ENCODE measurements around the gene CORO2A. TPM values are rescaled to one million over a fixed set of nuclear protein-coding genes. Genes with fewer than 3 reads are reported as not detected.
"Not testable (repeated sequence)": the region's sequence is repeated elsewhere in the genome, so short reads cannot be mapped to it uniquely, and the experiment has no call there.

CORO2A gene
- total RNA-seq, 2 donors from 2014 or later = 1.2 to 3.1 TPM

GRCh38 chr9:98083061-98083501, 109.4 kb downstream of the CORO2A start:
- no peak for ATAC-seq (ENCODE audit: insufficient number of reproducible peaks, low FRiP score, low read depth)
- H3K27ac ChIP-seq = no peak overlapping the region
- H3K9me3 ChIP-seq = no peaks in the 10 kb centered on the region
- no peaks in the 10 kb centered on the region for H3K27me3 ChIP-seq (replicated peaks; ENCODE audit: insufficient read depth)
- no peak overlapping the region for H3K4me3 ChIP-seq
- peaks cover 0 to 5% of the 10 kb centered on the region in 2 donors for H3K4me1 ChIP-seq (ENCODE audit: control insufficient read depth in 1 of 2, low read depth in 2 of 2)
- DNase-seq (ENCODE audit: low spot score) = no peak
- no peak for TF ChIP-seq CTCF (IDR thresholded peaks at IDR 0.05)
- H3K36me3 ChIP-seq = peaks cover 22% of the 10 kb centered on the region

- no peak overlapping the region for H3K4me3 ChIP-seq
- ATAC-seq (ENCODE audit: insufficient number of reproducible peaks, low FRiP score, low read depth) = no peak
- TF ChIP-seq CTCF (IDR thresholded peaks at IDR 0.05) = no peak
- DNase-seq (ENCODE audit: low spot score) = no peak
- H3K27ac ChIP-seq = peak overlapping the region in 1 of 2 donors; percentile 38
- H3K27me3 ChIP-seq (replicated peaks; ENCODE audit: insufficient read depth) = no peaks in the 10 kb centered on the region
- H3K9me3 ChIP-seq = no peaks in the 10 kb centered on the region
- H3K36me3 ChIP-seq = peaks cover 22% of the 10 kb centered on the region
- H3K4me1 ChIP-seq (ENCODE audit: control insufficient read depth in 1 of 2, low read depth in 2 of 2) = no peaks in the 10 kb centered on the region
These were observed 110.8 kb downstream of the CORO2A start for GRCh38 chr9:98081477-98082219.

GRCh38 chr9:98080780-98081179, 111.7 kb downstream of the CORO2A start:
- Histone ChIP-seq H3K4me3 (no peak overlapping the region), H3K4me1 (ENCODE audit: control insufficient read depth in 1 of 2, low read depth in 2 of 2) (no peaks in the 10 kb centered on the region), H3K36me3 (peaks cover 22% of the 10 kb centered on the region), H3K9me3 (no peaks in the 10 kb centered on the region), H3K27me3 (replicated peaks; ENCODE audit: insufficient read depth) (no peaks in the 10 kb centered on the region), H3K27ac (peak overlapping the region in 1 of 2 donors; percentile 38)
- ATAC-seq (ENCODE audit: insufficient number of reproducible peaks, low FRiP score, low read depth) = no peak
- no peak for TF ChIP-seq CTCF (IDR thresholded peaks at IDR 0.05)
- no peak for DNase-seq (ENCODE audit: low spot score)

- ATAC-seq (ENCODE audit: insufficient number of reproducible peaks, low FRiP score, low read depth) (no peak), DNase-seq (ENCODE audit: low spot score) (no peak)
- Histone ChIP-seq H3K9me3 (no peaks in the 10 kb centered on the region), H3K27me3 (replicated peaks; ENCODE audit: insufficient read depth) (no peaks in the 10 kb centered on the region), H3K27ac (no peak overlapping the region), H3K4me3 (no peak overlapping the region), H3K4me1 (ENCODE audit: control insufficient read depth in 1 of 2, low read depth in 2 of 2) (no peaks in the 10 kb centered on the region), H3K36me3 (peaks cover 22% of the 10 kb centered on the region)
- no peak for TF ChIP-seq CTCF (IDR thresholded peaks at IDR 0.05)
These were observed 112.1 kb downstream of the CORO2A start for GRCh38 chr9:98080326-98080725.

GRCh38 chr9:98078895-98079294, 113.5 kb downstream of the CORO2A start:
- H3K36me3 ChIP-seq = peaks cover 22% of the 10 kb centered on the region
- DNase-seq (ENCODE audit: low spot score) (no peak), ATAC-seq (ENCODE audit: insufficient number of reproducible peaks, low FRiP score, low read depth) (no peak)
- no peak overlapping the region for H3K4me3 ChIP-seq
- no peak for TF ChIP-seq CTCF (IDR thresholded peaks at IDR 0.05)
- H3K27ac ChIP-seq = no peak overlapping the region
- H3K4me1 ChIP-seq (ENCODE audit: control insufficient read depth in 1 of 2, low read depth in 2 of 2) = peaks cover 2 to 6% of the 10 kb centered on the region in 2 donors
- H3K27me3 ChIP-seq (replicated peaks; ENCODE audit: insufficient read depth) = no peaks in the 10 kb centered on the region
- no peaks in the 10 kb centered on the region for H3K9me3 ChIP-seq

GRCh38 chr9:98076514-98076890, 115.9 kb downstream of the CORO2A start:
- not testable (repeated sequence) for DNase-seq (ENCODE audit: low spot score); H3K27ac ChIP-seq; H3K4me1 ChIP-seq (ENCODE audit: control insufficient read depth in 1 of 2, low read depth in 2 of 2); H3K27me3 ChIP-seq (replicated peaks; ENCODE audit: insufficient read depth); H3K9me3 ChIP-seq; H3K4me3 ChIP-seq; ATAC-seq (ENCODE audit: insufficient number of reproducible peaks, low FRiP score, low read depth)
- peaks cover 12% of the 10 kb centered on the region for H3K36me3 ChIP-seq
